GM12878 (cell line): ENCODE measurements around the gene MBNL1. TPM values are rescaled to one million over a fixed set of nuclear protein-coding genes. Genes with fewer than 3 reads are reported as not detected.
"Not testable (repeated sequence)": the region's sequence is repeated elsewhere in the genome, so short reads cannot be mapped to it uniquely, and the experiment has no call there.

Experiments
- ATAC-seq: fragments of 200-7000 bp; cut with Tn5 transposase; 3 replicates; pipeline ENCODE4 v1.9.1; 2020; ENCODE audit warnings: mild to moderate bottlenecking, moderate library complexity
- BruUV-seq: library from RNA; stranded (reverse); fragments of 400-500 nt; replicated peaks from 2 replicates; lab custom pipeline; 2021; lab: Mats Ljungman, UMichigan
- CTCF ChIA-PET: fragments of 300-600 bp; sonication (Branson Sonifier 250); formaldehyde crosslinking; extraction: SDS; loops from one replicate; lab custom pipeline; 2021; ENCODE audit warnings: inconsistent platforms; lab: Yijun Ruan, JAX
- POLR2A ChIA-PET: fragments of 350-600 bp; formaldehyde crosslinking; extraction: SDS; loops from one replicate; lab custom pipeline; 2021; ENCODE audit warnings: inconsistent platforms; lab: Charles Lee
- RAD21 ChIA-PET: fragments of 300-600 bp; sonication (Branson Sonifier 250); formaldehyde crosslinking; loops from one replicate; lab custom pipeline; 2023; ENCODE audit warnings: antibody characterized with exemption; ENCODE audit not compliant: unreplicated experiment; lab: Charles Lee
- SMC1A ChIA-PET: fragments of 300-600 bp; sonication (Branson Sonifier 250); formaldehyde crosslinking; loops from one replicate; lab custom pipeline; 2023; ENCODE audit not compliant: unreplicated experiment, uncharacterized antibody; lab: Charles Lee
- DNase-seq: peaks from one replicate; pipeline ENCODE4 v3.0.0-alpha.2; 2011; ENCODE audit warnings: low read depth, low spot score
- FAIRE-seq: peaks from 3 replicates; lab custom pipeline; 2011; peaks lifted over from hg19 to GRCh38; lab: Jason Lieb, UNC
- H2AFZ ChIP-seq: 2 replicates; pipeline ENCODE4 v1.6.0; 2011; ENCODE audit warnings: low read depth, low read length, control low read depth; ENCODE audit not compliant: control insufficient read depth
- H3K27ac ChIP-seq: 2 replicates; pipeline ENCODE4 v1.5.1; 2011; ENCODE audit warnings: control low read depth; ENCODE audit not compliant: control insufficient read depth, insufficient read depth
- H3K27me3 ChIP-seq, 2 experiments: replicated peaks in 1 of 2; 2 replicates each; pipeline versions ENCODE4 v1.6.0 to v1.6.1; 2011; ENCODE audit warnings: low read length in 1 of 2; ENCODE audit not compliant: control insufficient read depth in 2 of 2, insufficient read depth in 2 of 2
- H3K36me3 ChIP-seq, 2 experiments: 2 replicates each; pipeline ENCODE4 v1.5.1; 2011; ENCODE audit warnings: low read length in 1 of 2; ENCODE audit not compliant: control insufficient read depth in 2 of 2, insufficient read depth in 2 of 2
- H3K4me1 ChIP-seq: 2 replicates; pipeline ENCODE4 v1.6.1; 2011; ENCODE audit warnings: mild to moderate bottlenecking, low read length, moderate library complexity, mixed read lengths; ENCODE audit not compliant: control insufficient read depth, insufficient read depth
- H3K4me2 ChIP-seq: 2 replicates; pipeline ENCODE4 v1.6.0; 2011; ENCODE audit warnings: control low read depth; ENCODE audit not compliant: control insufficient read depth, insufficient read depth
- H3K4me3 ChIP-seq: fragments of 200-600 bp; sonication (generic); 2 replicates; pipeline ENCODE4 v1.5.1; 2016
- H3K79me2 ChIP-seq: 2 replicates; pipeline ENCODE4 v1.6.0; 2011; ENCODE audit warnings: low read length; ENCODE audit not compliant: control insufficient read depth, insufficient read depth
- H3K9ac ChIP-seq: 2 replicates; pipeline ENCODE4 v1.8.0; 2011; ENCODE audit warnings: low read length, control low read depth, mixed read lengths; ENCODE audit not compliant: control insufficient read depth, insufficient read depth
- H3K9me3 ChIP-seq: replicated peaks from 3 replicates; pipeline ENCODE4 v1.5.1; 2011; ENCODE audit warnings: mild to moderate bottlenecking, low read length; ENCODE audit not compliant: control insufficient read depth, insufficient read depth
- H4K20me1 ChIP-seq: 2 replicates; pipeline ENCODE4 v1.6.0; 2011; ENCODE audit not compliant: control insufficient read depth, insufficient read depth
- BCL3 ChIP-seq: IDR thresholded peaks from 2 replicates; pipeline ENCODE4 v1.6.1; 2011; ENCODE audit warnings: borderline replicate concordance, low read depth, mild to moderate bottlenecking, moderate library complexity, low read length; ENCODE audit not compliant: insufficient read depth, poor library complexity, severe bottlenecking
- BMI1 ChIP-seq: fragments of 450-650 bp; IDR thresholded peaks from 2 replicates; pipeline ENCODE4 v1.6.1; 2016; ENCODE audit warnings: mild to moderate bottlenecking, moderate library complexity, borderline replicate concordance
- KAT2A ChIP-seq: conservative IDR thresholded peaks from 2 replicates; pipeline ENCODE4 v1.6.1; 2011; ENCODE audit warnings: low read depth, low read length; ENCODE audit not compliant: control insufficient read depth
- MAX ChIP-seq: IDR thresholded peaks from 2 replicates; pipeline ENCODE4 v1.6.1; 2012; ENCODE audit warnings: low read depth, low read length, improper control_type of control experiment
- PRDM15 ChIP-seq: fragments of 450-650 bp; formaldehyde crosslinking; IDR thresholded peaks from 2 replicates; pipeline ENCODE4 v1.4.0; 2020; ENCODE audit warnings: mild to moderate bottlenecking, moderate library complexity
- ZBTB33 ChIP-seq: fragments of 450-650 bp; IDR thresholded peaks from 2 replicates; pipeline ENCODE4 v1.6.1; 2017; ENCODE audit warnings: mild to moderate bottlenecking
- WGBS: methylation state at CpG from one replicate; pipeline ENCODE4 v1.1.6; 2016; ENCODE audit warnings: low lambda C conversion rate; ENCODE audit not compliant: insufficient replicate concordance, insufficient coverage; ENCODE audit errors: missing lambda C conversion rate; 5-methylcytosine and 5-hydroxymethylcytosine counted together
- in situ Hi-C: fragments of 300-500 bp; cut with MboI; formaldehyde crosslinking; loops from 9 replicates; pipeline ENCODE4 v1.14.3; 2018; ENCODE audit warnings: mixed read lengths
- intact Hi-C: fragments of 100-400 bp; cut with micrococcal nuclease; formaldehyde crosslinking; loops from one replicate; pipeline ENCODE4 v1.14.2; 2022; ENCODE audit not compliant: unreplicated experiment
- polyA plus RNA-seq, 11 experiments: library from polyadenylated mRNA; depleted of rRNA in 4 of 11; unstranded in 6 of 11; stranded (reverse) in 5 of 11; fragments of >200 nt; fragmentation: Nextera tagmentation in 4 of 11; fragmentation: Illumina TruSeq in 1 of 11; extraction: Ambion mirVana in 4 of 11; extraction: Trizol in 1 of 11; gene quantifications; 1 replicate in 1 of 11; 2 replicates in 10 of 11; pipeline versions ENCODE4 v1.2.1 to v1.2.3, GENCODE V29; 2011 to 2016; ENCODE audit warnings: inconsistent platforms in 2 of 11, missing spikeins in 2 of 11, low read depth in 1 of 11
- total RNA-seq, 4 experiments: library from RNA; depleted of rRNA in 3 of 4; stranded (reverse); fragments of >200 nt in 3 of 4; fragmentation: Illumina TruSeq in 1 of 4; extraction: Trizol in 1 of 4; gene quantifications; 2 replicates each; pipeline versions ENCODE4 v1.2.1 to v1.2.3, GENCODE V29; 2013 to 2021

Gene MBNL1
- total and polyA plus RNA-seq, 10 of the 15 experiments (the other 5 are each of a cell fraction or from before 2014, with no cell fraction given) = 59.6 to 337 (median 143) TPM

- H3K36me3 ChIP-seq, H3K27me3 ChIP-seq, H2AFZ ChIP-seq, H3K27ac ChIP-seq, H3K4me2 ChIP-seq, H3K4me3 ChIP-seq, FAIRE-seq, in situ Hi-C loops, H3K9ac ChIP-seq, ATAC-seq, DNase-seq, BruUV-seq, H4K20me1 ChIP-seq: not testable (repeated sequence)
- ChIA-PET CTCF (interaction anchor here (1.6 kb wide), 1 partner anchor 71 kb away, joined by 9 read pairs; no protein-coding TSS in a partner anchor), SMC1A (interaction anchor here (1.6 to 4.6 kb wide), 2 partner anchors 9 to 103 kb away, joined by 4 to 55 read pairs; no protein-coding TSS in a partner anchor), RAD21 (interaction anchor here (0.6 to 2.7 kb wide), 3 partner anchors 67 to 179 kb away, joined by 3 to 10 read pairs (median 3); no protein-coding TSS in a partner anchor), POLR2A (interaction anchor here (0.7 to 1.8 kb wide), 3 partner anchors 9 to 116 kb away, joined by 5 to 13 read pairs (median 9); no protein-coding TSS in a partner anchor)
- peaks cover 17% of the 10 kb centered on the region for H3K4me1 ChIP-seq
- intact Hi-C loops = loop anchor here (10.0 kb wide), 1 partner anchor 298 kb away; no protein-coding TSS in a partner anchor
- TF ChIP-seq ZBTB33 = peak; percentile 82
- peaks cover 84% of the 10 kb centered on the region for H3K79me2 ChIP-seq
- WGBS = 98% methylated on average over 6 of the region's 6 CpGs
- H3K9me3 ChIP-seq = peaks cover 10% of the 10 kb centered on the region
Observed at GRCh38 chr3:152372633-152373032, 103.9 kb downstream of the MBNL1 start.

GRCh38 chr3:152373379-152373778 is 104.7 kb downstream of the MBNL1 start:
- Histone ChIP-seq H3K4me2 (no peak overlapping the region), H3K9ac (no peak overlapping the region), H2AFZ (no peak overlapping the region), H4K20me1 (no peaks in the 10 kb centered on the region), H3K27me3 (no peaks in the 10 kb centered on the region), H3K36me3 (peaks cover 1 to 6% of the 10 kb centered on the region in 2 experiments; a peak in 2 of 4 replicates), H3K27ac (no peak overlapping the region; the same call in 1 of the 2 replicates), H3K4me1 (peaks cover 19% of the 10 kb centered on the region), H3K4me3 (no peak overlapping the region), H3K9me3 (peaks cover 10% of the 10 kb centered on the region), H3K79me2 (peaks cover 89% of the 10 kb centered on the region)
- in situ Hi-C loops = no loop called here
- SMC1A ChIA-PET = interaction anchor here (0.9 to 4.6 kb wide), 12 partner anchors 9 to 273 kb away, joined by 3 to 55 read pairs (median 6); no protein-coding TSS in a partner anchor
- FAIRE-seq (no peak), DNase-seq (no peak), ATAC-seq (no peak)
- WGBS = 43% methylated on average over 4 of the region's 4 CpGs
- CTCF ChIA-PET = interaction anchor here (0.6 to 3.1 kb wide), 9 partner anchors 9 to 335 kb away, joined by 3 to 21 read pairs (median 4); no protein-coding TSS in a partner anchor
- POLR2A ChIA-PET = interaction anchor here (0.6 to 1.8 kb wide), 4 partner anchors 9 to 117 kb away, joined by 4 to 13 read pairs (median 7); no protein-coding TSS in a partner anchor
- RAD21 ChIA-PET = interaction anchor here (0.7 to 2.7 kb wide), 9 partner anchors 9 to 189 kb away, joined by 3 to 13 read pairs (median 3); no protein-coding TSS in a partner anchor
- intact Hi-C loops = loop anchor here (10.0 kb wide), 1 partner anchor 299 kb away; no protein-coding TSS in a partner anchor
- BruUV-seq = no TSS peak
- TF ChIP-seq BCL3 (no peak), BMI1 (no peak), MAX (no peak), PRDM15 (CRISPR knock-in tag) (no peak), KAT2A (no peak)
